Measurements from ENCODE around the gene MYO3B.

MYO3B gene

DNA sequence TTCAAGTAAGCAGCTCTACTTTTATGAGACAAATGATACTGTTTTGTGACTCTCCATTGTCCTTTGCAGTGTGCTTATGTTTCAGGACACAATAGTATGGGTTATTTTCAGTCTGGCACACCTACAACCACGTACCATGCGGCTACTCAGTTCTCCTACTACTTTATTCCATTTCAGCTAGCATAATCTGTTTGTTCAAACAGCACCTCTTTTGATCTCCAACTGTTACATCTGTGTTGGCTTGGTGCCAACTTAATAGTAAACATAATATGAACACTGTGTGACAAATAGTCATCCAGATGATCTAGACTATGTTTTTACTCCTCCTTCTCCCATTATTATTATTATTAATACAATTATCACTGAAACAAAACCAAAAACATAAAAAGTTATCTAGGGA, 40.5 kb downstream of the MYO3B start:
- no peak overlapping the region for H3K4me2 ChIP-seq (ENCODE audit: low read depth, low read length)
- no peaks in the 10 kb centered on the region for H3K9me3 ChIP-seq (replicated peaks; ENCODE audit: insufficient read depth, low read length)
- DNase-seq, result no peak
- H3K4me1 ChIP-seq (ENCODE audit: low read length), result no peaks in the 10 kb centered on the region
- H3F3A ChIP-seq (ENCODE audit: insufficient read depth, low read length), result no peaks in the 10 kb centered on the region
- no peak overlapping the region for H3K9ac ChIP-seq (ENCODE audit: low read length)
- H3K9me2 ChIP-seq (replicated peaks; ENCODE audit: insufficient read depth, low read length), result no peaks in the 10 kb centered on the region
- no peaks in the 10 kb centered on the region for H3K27me3 ChIP-seq (replicated peaks; ENCODE audit: insufficient read depth, low read length)
- TF ChIP-seq CTCF (IDR thresholded peaks at IDR 0.05; ENCODE audit: low read length), result no peak
- TF ChIP-seq EZH2phosphoT487 (IDR thresholded peaks at IDR 0.05; ENCODE audit: low read length), result no peak
- no peak for TF ChIP-seq EZH2 (optimal IDR thresholded peaks at IDR 0.05; ENCODE audit: low read depth, low read length)
- no peaks in the 10 kb centered on the region for H3K79me2 ChIP-seq (ENCODE audit: low read length)
- H4K20me1 ChIP-seq (ENCODE audit: insufficient read depth, low read length), result no peaks in the 10 kb centered on the region
- H2AFZ ChIP-seq (ENCODE audit: low read length), result no peak overlapping the region
- H3K4me3 ChIP-seq (ENCODE audit: low read length), result no peak overlapping the region
- no peaks in the 10 kb centered on the region for H3K36me3 ChIP-seq (replicated peaks; ENCODE audit: insufficient read depth, low read length)
- no peak overlapping the region for H3K27ac ChIP-seq (ENCODE audit: low read length)

- Histone ChIP-seq H3K27ac (ENCODE audit: low read length) (no peak overlapping the region), H3K4me3 (ENCODE audit: low read length) (no peak overlapping the region), H4K20me1 (ENCODE audit: insufficient read depth, low read length) (no peaks in the 10 kb centered on the region), H2AFZ (ENCODE audit: low read length) (no peak overlapping the region), H3K4me2 (ENCODE audit: low read depth, low read length) (no peak overlapping the region), H3K9me2 (replicated peaks; ENCODE audit: insufficient read depth, low read length) (no peaks in the 10 kb centered on the region), H3K9ac (ENCODE audit: low read length) (no peak overlapping the region), H3K9me3 (replicated peaks; ENCODE audit: insufficient read depth, low read length) (no peaks in the 10 kb centered on the region), H3K79me2 (ENCODE audit: low read length) (no peaks in the 10 kb centered on the region), H3K4me1 (ENCODE audit: low read length) (no peaks in the 10 kb centered on the region), H3K36me3 (replicated peaks; ENCODE audit: insufficient read depth, low read length) (no peaks in the 10 kb centered on the region), H3K27me3 (replicated peaks; ENCODE audit: insufficient read depth, low read length) (no peaks in the 10 kb centered on the region), H3F3A (ENCODE audit: insufficient read depth, low read length) (no peaks in the 10 kb centered on the region)
- DNase-seq, result no peak
- TF ChIP-seq CTCF (IDR thresholded peaks at IDR 0.05; ENCODE audit: low read length) (no peak), EZH2 (optimal IDR thresholded peaks at IDR 0.05; ENCODE audit: low read depth, low read length) (no peak)
Observed at GRCh38 chr2:170218931-170219330, 41.0 kb downstream of the MYO3B start.

DNA sequence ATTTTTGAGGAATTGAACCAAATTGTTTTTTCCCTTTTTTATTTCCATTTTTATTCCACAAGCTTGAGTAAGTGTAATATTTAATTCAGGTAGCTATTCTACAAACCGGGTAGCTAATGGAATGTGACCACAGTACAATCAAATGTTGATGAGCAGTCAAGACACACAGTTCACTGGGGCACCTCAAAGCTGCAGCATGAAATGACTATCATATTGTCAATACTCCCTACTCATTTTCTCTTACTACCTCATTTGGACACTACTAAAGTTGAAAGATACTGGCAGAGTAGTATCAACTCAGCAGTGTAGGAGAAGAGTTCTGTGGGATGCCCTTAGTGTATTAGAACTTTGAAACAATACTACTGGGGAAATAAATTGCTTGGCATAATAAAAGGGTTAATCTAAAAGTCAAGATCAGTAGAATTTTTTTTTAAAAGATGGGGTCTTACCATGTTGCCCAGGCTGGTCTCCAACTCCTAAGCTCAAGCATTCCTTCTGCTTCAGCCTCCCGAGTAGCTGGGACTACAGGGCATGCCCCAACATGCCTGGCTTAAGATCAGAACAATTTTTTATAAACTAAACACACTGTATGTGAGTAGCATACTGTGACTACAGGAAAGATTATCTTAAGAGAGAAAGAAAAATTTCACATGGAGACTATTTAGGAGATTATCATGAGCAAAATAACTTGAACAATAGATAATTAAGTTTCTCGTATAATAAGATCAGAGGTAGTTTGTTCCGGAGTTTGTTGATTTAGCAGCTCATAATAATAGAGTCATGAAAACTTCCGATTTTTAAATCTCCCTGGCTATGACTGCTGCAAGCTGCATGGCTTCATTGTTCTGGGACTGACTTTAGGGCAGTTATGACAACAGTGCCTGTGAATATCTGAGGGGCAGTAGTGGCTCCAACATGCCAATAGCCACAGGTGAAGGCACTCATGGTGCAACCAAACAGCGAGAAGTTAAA, 43.7 kb downstream of the MYO3B start:
- no peak for DNase-seq
- Histone ChIP-seq H3F3A (ENCODE audit: insufficient read depth, low read length) (no peaks in the 10 kb centered on the region), H2AFZ (ENCODE audit: low read length) (no peak overlapping the region), H3K27me3 (replicated peaks; ENCODE audit: insufficient read depth, low read length) (no peaks in the 10 kb centered on the region), H3K9ac (ENCODE audit: low read length) (no peak overlapping the region), H3K27ac (ENCODE audit: low read length) (no peak overlapping the region), H4K20me1 (ENCODE audit: insufficient read depth, low read length) (no peaks in the 10 kb centered on the region), H3K4me3 (ENCODE audit: low read length) (no peak overlapping the region), H3K36me3 (replicated peaks; ENCODE audit: insufficient read depth, low read length) (no peaks in the 10 kb centered on the region), H3K4me2 (ENCODE audit: low read depth, low read length) (no peak overlapping the region), H3K79me2 (ENCODE audit: low read length) (no peaks in the 10 kb centered on the region), H3K4me1 (ENCODE audit: low read length) (peaks cover 1% of the 10 kb centered on the region), H3K9me2 (replicated peaks; ENCODE audit: insufficient read depth, low read length) (no peaks in the 10 kb centered on the region), H3K9me3 (replicated peaks; ENCODE audit: insufficient read depth, low read length) (no peaks in the 10 kb centered on the region)
- TF ChIP-seq EZH2 (optimal IDR thresholded peaks at IDR 0.05; ENCODE audit: low read depth, low read length) (no peak), EZH2phosphoT487 (IDR thresholded peaks at IDR 0.05; ENCODE audit: low read length) (no peak), CTCF (IDR thresholded peaks at IDR 0.05; ENCODE audit: low read length) (no peak)
